Stimulated activated CD8-positive, alpha-beta memory T cell treated with anti-CD3 and anti-CD28 coated beads, Interleukin-4, amount 100 ng/mL, for 24 hours (primary cell): Measurements from ENCODE around the gene ATRNL1.
"Not testable (repeated sequence)": the region's sequence is repeated elsewhere in the genome, so short reads cannot be mapped to it uniquely, and the experiment has no call there.

Experiments
- DNase-seq: peaks from one replicate; pipeline ENCODE4 v3.0.0-alpha.2; 2020; ENCODE audit warnings: low read depth

ATRNL1 gene

GRCh38 chr10:115758488-115758887, 665.3 kb downstream of the ATRNL1 start:
- DNase-seq = not testable (repeated sequence)

GRCh38 chr10:115760131-115760530, 667.0 kb downstream of the ATRNL1 start:
- DNase-seq = no peak

DNA sequence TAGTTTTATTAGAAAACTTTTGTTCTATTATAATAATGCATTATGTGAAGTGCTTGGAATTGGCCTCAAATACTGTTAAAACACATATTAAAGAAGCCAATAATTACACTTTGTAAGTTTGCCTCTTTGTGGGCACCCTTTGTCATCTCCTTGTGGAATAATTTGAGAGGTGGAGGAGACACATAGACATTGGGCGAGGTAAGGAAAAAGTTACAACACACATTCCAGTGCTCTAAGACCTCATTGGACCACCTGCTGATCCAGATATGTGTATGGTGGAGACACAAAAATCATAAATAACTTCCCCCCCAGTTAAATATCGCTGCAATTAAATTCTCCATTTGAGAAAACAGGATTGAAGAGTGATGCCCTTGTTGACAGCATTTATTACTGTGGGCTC, 668.0 kb downstream of the ATRNL1 start:
- DNase-seq = no peak

GRCh38 chr10:115762029-115762428, 668.9 kb downstream of the ATRNL1 start:
- DNase-seq = no peak

DNA sequence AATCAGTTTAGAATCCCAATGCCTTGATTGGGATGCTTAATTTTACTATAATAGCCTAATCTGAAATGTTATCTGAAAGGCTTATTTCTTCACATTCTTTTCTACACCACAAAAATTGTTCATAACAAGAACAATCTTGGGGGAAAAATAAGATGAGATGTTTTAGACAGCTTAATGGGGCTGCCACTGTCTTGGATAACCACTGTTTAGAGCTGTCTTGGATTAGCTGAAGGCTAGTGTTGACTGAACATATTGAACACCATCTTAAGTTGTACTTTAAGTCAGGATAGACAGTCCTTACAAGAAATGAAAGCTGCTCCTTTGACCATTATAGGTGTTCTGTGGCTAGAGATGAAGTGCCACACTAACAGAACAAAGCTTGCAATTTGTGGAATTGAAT, 678.6 kb downstream of the ATRNL1 start:
- DNase-seq = no peak

DNA sequence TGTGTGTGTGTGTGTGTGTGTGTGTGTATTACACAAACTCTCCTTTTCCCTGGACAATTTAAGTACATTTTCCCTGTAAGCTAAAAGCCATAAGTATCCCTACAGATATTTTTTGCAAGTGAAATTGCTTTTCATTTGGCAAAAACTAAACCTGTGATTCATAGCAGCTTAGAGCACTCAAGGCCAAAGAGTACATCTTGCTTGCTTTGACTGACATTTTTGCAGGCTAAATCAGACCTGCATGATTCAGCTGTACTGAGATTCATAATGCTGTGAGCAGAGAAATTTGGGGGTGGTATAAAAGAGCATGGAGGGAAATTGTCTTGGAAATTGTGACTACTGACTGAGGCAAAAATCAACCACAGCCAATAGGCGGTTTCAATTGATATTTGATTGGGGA, 679.4 kb downstream of the ATRNL1 start:
- no peak for DNase-seq

GRCh38 chr10:115773832-115774231, 680.7 kb downstream of the ATRNL1 start:
- no peak for DNase-seq

DNA sequence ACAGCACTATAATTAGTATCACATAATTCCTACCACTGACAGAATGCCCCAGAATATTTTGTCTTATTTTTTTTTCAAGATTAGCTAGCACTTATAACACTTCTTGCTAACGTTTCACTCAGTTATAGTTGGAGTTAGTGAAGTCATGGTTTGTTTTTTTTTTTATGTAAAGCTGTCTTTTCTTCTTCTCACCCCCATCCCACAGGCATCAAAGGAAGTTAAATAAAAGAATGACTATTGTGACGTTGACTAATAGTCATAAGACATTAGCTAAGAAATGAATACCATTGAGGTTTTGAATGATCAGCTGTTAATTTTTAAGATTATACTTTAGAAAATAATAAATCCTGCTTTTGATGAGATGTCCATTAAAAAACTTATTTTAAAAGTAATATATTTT, 681.6 kb downstream of the ATRNL1 start:
- DNase-seq = no peak

DNA sequence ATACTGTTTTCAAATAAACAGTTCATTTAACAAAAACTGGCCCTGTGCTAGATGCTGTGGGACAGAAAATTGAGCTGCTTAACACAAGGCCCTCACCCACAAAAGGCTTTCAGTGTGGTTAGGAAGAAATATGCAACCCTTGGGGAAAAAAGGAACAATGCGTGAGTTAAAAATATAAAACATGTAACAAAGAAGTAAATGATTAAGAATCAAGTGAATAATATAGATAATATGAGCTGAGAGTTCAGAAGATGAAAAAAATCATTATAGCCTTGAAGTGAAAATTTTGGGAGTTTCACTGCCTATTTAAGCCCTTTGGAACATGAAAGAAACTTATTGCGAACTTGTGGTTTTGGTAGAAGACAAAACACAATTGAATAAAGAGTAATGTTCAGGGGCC, 684.5 kb downstream of the ATRNL1 start:
- no peak for DNase-seq

- DNase-seq = no peak
Observed at GRCh38 chr10:115790220-115790619, 697.1 kb downstream of the ATRNL1 start.

- no peak for DNase-seq
Observed at GRCh38 chr10:115795964-115796363, 702.8 kb downstream of the ATRNL1 start.

DNA sequence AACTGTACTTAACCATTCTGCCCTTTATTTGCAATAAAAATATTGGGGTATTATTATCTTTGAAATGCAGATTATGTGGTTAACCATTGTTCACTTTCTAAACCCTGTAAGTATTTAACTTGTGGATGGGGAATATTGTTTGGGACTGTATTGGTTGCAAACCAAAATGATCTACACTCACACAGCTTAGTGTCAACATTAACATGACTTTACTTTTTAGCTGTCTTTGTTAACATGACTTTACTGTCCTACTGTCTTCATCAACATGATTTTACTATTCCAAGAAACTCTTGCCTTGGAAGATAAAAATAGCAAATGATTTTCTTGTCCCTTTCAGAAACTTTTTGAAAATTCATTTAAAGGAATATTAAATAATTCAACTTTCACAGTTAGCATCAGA, 708.3 kb downstream of the ATRNL1 start:
- no peak for DNase-seq

- no peak for DNase-seq
Observed at GRCh38 chr10:115801992-115802391, 708.8 kb downstream of the ATRNL1 start.

GRCh38 chr10:115802911-115803310, 709.7 kb downstream of the ATRNL1 start:
- no peak for DNase-seq

DNA sequence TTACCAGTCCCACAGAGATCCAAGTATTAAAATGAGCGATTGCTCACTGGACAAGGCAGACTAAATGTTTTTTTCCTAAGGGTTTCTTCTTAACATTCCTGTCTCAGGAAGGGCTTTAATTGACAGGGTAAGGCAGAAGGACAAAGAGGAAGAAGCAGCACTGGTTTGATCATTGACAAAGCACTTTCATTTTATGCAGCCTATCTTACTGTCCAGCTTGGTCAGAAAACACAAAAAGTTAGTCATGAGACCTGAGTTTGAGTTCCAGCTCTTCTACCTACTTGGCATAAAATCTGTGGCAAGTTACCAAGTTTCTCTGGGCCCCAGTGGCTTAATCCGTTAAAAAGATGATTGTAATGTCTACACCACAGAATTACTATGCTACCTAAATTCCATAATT, 721.4 kb downstream of the ATRNL1 start:
- DNase-seq = no peak

- no peak for DNase-seq
Observed at GRCh38 chr10:115818012-115818411, 724.8 kb downstream of the ATRNL1 start.

GRCh38 chr10:115826396-115826795, 733.2 kb downstream of the ATRNL1 start:
- DNase-seq = no peak

DNA sequence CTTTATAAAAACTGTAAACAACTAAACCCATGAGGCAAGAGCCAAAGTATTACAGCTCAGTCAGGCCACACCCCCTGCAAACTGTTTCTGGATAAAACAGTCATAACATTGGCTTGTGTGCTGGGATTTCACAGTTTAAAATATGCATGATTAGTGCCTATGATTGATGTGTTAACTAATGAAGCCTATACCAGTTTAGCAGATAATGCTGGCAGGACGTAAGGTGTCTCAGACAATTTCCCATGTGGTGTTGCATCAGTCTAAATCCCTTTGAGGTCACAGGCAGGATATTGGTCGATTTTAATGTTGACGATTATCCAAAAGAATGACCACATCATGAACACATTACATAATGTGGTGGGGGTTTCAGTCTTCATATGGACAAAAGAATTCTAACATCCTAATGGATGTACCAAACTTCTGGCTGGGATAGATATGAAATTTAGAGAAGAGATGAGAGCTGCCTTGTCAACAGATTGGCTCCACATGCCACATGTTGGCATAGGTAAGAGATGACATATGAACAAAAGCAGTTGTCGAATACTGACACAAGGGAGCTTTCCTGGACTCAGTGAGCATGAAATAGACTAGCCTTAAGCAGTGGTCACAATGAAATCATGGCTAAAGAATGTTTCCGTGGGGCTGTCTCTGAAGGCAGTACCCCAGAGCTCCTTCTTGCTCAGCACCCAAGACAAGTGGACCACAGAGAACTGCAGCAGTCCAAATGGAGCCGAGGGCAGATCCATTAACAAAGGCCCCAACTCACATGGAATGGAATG, 734.3 kb downstream of the ATRNL1 start:
- no peak for DNase-seq

GRCh38 chr10:115828182-115828581, 735.0 kb downstream of the ATRNL1 start:
- DNase-seq = not testable (repeated sequence)

DNA sequence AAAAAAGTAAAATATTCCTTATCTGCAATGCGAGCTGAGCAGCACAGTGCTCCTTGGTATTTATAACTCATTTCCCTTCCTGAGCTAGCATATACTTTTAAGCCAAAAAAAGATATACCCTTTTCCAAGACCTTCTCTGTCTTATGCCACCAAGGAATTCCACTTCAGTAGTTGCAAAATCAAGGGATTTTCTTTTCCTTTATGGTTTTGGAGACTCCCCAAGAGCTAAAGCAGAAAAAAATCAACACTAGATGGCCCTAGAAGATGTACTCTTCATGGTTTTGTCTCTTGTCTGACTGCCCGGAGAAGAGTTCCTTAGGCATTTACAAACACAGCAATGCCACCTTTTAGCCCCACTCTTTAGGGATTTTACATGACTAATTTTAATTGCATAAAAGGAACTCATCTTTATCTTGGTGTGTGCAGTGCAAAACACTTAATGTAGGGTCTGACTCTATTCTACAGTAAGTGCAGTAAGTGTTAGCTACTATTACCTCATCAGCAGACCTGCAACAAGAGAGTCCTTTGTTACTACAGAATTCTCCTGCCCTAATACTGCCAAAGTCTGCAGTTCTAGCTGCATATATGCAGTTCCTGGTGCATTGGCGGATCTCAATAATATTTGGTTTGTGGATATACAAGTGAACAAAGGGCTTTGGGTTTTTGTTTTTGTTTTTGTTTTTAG, 736.5 kb downstream of the ATRNL1 start:
- no peak for DNase-seq

DNA sequence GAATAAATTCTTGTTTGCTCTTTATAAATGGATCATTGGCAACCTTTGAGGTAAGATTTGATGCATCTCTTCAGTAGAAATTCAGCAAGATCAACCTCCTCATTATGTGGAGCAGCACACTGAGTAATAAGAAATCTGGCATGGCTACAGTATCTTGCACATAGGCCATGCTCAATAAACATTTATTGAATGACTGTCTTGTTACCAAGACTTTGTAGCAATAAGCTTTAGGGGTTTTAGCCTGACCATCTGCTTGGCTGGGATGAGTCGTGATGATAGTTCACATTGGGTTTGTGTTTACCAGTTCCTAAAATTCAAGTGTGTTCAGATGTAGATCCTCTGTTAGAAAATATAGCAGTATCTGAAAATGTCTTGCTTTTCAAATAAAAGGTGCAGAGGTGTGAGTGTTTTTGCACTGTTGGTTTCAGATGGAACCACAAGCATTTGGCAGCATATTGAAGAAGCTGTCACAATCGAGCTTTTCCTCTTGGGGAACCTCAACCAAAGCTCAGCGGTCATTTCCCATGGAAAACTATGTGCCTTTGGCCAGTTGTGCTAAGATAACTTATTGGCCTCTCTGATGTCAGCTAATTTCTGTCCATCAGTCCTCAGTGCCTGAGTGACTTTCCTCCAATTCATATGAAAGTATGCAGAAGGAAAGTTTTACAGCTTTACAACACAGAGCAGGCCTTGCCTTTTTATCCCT, 737.3 kb downstream of the ATRNL1 start:
- no peak for DNase-seq

GRCh38 chr10:115831016-115831415, 737.9 kb downstream of the ATRNL1 start:
- no peak for DNase-seq

- DNase-seq = no peak
Observed at GRCh38 chr10:115833119-115833518, 740.0 kb downstream of the ATRNL1 start.
